GM19467 (cell line): Measurements from ENCODE around the gene SPOCK2.

Experiments used
- ATAC-seq: cut with Tn5 transposase; IDR thresholded peaks from one replicate; pipeline ENCODE4 v1.9.1; 2021; ENCODE audit warnings: mild to moderate bottlenecking, moderate library complexity; ENCODE audit not compliant: unreplicated experiment

The SPOCK2 gene

DNA sequence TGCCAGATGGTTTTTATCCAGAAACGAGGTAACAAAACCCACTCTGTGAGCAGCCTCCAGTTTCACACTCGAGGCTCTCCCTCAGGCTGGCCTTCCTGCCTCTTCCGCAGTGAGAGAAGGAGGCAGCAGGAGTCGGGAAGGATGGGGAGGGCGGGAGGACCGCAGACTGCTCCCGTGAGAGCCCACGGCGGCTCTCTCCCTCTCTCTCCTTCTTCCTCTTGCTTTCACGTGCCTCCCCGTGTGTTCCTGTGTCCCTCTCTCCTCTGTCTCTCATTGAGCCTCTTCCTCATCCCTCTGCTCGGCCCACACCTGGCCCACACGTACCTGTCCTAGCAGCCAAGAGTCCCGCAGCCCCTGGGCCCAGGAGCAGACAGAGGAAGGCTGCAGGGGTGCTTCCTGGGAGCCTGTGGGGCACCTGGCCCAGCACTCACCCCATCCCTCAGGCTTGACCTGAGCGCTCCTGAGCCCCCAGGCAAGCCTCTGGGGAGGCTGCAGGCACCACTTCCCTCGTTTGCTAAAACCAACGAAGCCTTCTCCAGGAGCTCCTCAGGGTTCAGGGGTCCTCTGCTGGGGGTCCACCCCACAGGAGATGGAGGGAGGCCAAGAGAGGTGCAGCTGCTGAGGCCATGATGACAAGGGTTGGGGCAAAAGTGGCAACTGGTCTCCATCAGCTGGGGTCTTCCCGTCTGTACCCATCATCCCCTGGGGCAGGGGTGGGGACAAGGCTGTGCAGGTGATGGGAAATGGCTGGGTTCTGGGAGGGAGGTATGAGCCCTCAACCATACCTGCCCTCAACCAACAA lies 13.6 kb downstream of the SPOCK2 start:
- ATAC-seq = no peak

GRCh38 chr10:72073708-72074573 lies 14.4 kb downstream of the SPOCK2 start:
- ATAC-seq = no peak

GRCh38 chr10:72072639-72073038 lies 15.7 kb downstream of the SPOCK2 start:
- no peak for ATAC-seq

DNA sequence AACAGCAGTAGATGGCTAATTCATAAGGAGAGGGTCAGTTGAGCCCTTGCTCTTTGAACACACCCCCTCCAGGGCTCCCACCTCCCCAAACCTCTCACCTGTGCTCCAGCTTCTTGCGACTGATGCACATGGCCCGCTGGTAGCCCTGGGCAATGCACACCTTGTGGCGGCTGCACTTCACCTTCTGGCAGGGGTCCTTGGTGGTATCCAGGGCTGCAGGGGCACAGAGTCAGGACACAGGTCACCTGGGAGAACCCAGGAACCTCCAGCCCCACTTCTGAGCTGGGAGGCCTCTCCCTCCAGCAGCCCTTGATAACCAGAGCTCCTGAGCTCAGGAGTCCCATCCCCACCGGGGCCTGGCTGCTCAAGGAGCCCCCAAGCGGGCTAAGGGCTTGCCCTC lies 16.3 kb downstream of the SPOCK2 start:
- ATAC-seq = no peak

DNA sequence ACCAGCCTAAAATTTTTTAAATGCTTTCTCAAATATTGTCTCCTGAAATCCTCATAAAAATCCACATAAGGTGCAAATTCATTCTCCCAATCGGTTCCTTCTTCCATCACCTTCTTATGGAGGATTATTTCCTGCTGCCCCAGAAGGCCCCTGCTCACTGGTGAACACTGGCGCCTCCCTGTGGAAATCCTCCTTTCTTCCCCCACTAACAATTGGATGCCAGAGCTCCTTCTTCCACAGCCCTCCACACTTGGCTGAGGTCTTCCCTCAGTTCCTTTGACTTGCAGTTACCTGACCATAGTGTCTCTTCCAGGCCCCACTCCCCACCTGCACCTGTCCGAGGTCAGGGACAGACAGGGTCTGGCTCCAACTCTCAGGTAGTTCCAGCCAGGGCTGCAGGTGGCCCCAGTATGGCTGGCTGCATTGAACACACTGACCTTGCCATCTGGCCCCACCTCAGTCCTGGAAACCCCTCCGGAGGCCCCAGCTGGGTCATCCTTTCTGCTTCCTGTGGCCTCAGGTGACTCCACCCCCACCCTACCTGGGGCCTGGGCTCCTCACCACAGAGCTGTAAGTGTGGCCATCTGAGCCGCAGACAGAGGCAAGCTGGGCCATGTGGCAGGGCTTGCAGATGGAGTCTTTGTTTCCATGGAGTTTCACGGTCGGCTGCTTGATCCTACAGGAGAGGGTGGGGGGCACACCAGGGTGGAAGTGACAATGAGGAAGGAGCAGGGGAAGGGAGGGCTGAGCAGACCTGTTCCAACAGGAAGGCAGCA lies 18.4 kb downstream of the SPOCK2 start:
- no peak for ATAC-seq

DNA sequence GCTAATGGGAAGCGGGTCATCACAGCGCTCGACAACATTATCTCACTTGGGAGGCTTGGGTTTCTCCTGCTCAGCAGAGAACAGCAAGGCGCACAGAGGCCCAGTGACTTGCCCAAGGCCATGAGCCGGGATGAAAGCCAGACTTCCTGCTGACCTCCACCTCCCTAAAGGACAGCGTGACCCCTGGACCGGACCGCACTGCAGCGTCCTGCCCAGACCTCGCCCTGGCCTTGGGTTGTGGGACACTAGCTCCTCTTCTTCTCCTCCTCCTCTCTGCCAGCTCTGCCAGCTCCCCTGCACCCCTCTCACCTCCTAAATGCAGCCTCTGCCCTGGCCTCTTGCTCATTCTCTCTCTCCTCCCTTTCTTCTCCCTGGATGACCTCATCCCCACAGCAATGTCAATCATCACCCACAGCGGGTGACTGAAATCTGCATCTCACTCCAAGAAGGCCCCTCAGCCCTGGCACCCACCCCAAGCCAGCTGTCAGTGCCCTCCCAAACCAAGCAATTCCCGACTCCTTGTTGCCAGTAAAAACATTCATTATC lies 19.4 kb downstream of the SPOCK2 start:
- no peak for ATAC-seq

DNA sequence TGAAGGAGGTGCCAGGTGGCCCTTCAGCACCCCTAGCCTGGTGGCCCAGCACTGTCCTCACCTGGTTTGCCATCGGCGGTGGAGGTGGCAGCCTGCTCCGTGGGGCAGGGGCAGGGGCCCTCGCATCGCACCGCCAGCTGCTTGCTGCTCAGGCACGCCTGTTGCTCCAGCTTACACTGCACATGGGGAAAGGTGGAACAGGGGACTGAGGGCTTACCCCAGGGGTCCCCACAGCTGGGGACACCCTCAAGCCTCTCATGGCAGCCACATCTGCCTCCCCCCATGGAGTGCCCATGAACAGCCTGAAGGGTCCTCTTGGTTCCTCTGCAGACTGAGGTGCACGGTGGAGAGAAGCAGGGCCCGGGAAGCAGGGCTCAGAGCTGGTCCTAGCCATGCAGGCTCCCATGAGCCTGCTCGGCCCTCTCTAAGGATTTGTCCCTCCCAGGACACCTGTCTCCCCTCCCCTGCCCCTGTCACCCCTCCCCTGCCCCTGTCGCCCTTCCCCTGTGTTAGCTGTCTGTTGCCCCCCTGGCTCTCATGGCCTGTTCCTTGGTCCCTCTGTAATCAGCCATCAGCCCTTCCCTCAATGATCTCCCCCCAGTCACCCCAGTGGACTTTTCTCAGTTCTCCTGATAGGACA lies 20.1 kb downstream of the SPOCK2 start:
- ATAC-seq = no peak

GRCh38 chr10:72067463-72068125 lies 20.8 kb downstream of the SPOCK2 start:
- ATAC-seq = no peak

- no peak for ATAC-seq
Observed at GRCh38 chr10:72066318-72067284, 21.8 kb downstream of the SPOCK2 start.

DNA sequence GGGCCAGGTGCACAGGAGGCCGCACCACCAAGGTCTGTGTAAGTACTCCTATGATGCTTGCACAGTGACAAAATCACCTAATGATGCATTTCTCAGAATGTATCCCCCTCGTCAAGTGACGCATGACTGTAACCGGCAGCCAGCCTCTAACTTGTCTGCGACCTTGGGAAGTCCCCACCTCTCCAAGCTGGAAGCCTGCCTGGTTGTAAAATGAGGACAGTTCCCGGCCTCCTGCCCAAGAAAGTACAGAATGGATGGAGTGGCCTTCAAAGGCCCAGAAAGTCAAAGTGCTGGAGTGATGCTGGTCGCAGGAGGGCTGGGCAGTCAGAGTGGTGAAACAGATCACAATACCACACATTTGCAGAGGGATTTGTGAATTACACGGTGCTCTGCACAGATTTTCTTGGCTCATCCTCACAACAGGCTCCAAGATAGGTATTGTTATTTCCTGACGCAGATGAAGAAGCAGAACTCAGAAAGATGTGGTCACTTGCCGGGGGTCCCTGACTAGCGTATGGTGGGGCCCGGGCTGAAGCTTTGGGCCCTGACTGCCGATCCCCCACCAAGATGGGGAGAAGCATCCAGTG lies 22.8 kb downstream of the SPOCK2 start:
- no peak for ATAC-seq

GRCh38 chr10:72063703-72064391 lies 24.5 kb downstream of the SPOCK2 start:
- ATAC-seq = no peak

DNA sequence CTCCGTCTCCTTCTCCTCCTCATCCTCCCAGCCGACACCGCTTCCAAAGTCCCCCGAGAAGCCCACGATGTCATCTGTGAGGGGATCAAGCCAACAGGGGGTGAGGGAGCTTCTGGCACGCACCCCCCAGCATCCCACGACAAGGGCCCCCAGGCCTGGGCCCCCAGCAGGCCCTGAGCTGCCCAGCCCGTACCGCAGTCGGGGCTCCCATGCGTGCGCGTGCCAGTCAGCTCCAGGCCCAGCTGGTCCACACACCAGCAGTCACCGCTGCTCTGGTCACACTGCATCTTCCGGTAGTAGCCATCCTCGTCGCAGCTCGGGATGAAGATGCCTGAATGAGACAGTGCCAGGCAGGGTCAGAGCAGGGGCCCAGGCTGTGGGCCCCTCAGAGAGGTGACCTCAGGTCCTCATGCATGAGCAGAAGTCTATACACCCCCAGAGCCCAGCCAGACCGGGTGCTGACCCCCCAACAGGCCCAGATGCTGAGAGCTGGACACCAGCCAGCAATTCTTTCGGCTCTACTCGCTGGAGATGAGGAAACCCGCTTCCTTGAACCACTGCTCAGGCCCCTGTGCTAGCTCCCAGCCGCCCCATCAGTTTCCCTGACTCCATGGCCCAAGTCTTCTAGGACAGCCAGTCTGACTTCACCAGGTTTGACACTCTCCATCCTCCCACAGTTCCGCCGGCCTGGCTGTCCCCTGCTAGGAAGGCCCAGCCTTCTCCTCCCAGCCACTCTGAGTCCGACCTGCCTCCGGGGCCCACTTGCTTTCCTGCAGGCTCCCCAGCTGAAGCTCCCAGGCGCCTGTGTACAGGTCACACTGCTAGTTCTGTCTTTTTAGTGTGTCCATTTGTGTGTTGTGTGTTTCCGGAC lies 25.3 kb downstream of the SPOCK2 start:
- ATAC-seq = no peak

DNA sequence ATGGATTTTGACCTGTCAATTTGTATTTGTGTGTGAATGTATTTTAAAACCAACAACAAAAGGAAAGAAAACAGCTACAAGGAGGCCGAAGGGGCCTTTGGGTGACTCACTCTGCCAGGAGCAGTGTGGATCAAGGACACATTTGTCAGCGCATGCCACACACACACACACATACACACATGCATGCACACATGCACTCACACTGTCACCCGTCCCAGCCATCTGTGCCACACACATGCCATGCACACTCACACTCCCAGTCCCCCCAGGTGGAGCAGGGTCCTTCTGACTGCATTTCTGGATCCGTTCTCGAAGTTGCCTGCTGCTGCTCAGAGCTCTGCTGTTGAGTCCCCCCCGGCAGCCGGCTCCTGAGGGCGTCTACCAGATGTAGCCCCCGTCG lies 26.0 kb downstream of the SPOCK2 start:
- no peak for ATAC-seq

DNA sequence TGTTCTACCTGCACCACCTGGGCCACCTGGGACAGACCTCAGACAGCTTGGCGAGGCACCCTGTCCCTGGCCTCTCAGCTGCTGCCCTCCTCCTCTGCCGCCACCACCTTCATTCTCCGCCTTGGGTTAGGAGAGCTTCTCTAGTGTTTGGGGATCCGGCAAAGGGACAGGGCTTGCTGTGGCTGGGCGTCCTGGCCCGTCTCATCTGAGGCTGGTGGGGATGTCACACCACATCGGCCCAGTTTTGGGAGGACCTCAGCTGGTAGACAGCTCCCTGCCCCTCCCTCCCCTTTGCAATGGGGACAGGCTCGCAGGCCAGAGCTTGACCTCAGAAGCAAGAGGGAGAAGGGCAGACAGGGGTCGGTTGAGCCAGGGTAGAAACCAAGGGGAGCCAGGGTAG lies 26.4 kb downstream of the SPOCK2 start:
- ATAC-seq = no peak

DNA sequence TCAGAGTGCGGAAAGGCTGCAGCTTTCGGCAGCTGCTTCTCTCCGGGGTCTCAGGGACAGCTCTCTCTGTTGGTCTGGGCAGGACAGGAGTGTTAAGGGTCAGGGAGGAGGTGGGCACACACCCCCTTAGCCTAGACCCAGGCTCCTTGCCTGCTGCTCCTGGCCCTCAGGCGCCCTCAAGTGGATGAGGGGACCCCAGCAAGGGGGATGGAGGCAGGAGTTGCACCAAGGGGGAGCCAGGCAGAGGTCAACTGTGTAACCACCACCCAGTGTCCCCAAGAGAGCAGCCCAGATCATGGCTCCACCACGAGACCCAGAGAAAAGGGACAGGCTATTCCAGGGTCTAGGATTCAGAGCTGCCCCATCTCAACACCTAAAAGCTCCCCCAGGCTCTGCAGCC lies 26.9 kb downstream of the SPOCK2 start:
- ATAC-seq = no peak

DNA sequence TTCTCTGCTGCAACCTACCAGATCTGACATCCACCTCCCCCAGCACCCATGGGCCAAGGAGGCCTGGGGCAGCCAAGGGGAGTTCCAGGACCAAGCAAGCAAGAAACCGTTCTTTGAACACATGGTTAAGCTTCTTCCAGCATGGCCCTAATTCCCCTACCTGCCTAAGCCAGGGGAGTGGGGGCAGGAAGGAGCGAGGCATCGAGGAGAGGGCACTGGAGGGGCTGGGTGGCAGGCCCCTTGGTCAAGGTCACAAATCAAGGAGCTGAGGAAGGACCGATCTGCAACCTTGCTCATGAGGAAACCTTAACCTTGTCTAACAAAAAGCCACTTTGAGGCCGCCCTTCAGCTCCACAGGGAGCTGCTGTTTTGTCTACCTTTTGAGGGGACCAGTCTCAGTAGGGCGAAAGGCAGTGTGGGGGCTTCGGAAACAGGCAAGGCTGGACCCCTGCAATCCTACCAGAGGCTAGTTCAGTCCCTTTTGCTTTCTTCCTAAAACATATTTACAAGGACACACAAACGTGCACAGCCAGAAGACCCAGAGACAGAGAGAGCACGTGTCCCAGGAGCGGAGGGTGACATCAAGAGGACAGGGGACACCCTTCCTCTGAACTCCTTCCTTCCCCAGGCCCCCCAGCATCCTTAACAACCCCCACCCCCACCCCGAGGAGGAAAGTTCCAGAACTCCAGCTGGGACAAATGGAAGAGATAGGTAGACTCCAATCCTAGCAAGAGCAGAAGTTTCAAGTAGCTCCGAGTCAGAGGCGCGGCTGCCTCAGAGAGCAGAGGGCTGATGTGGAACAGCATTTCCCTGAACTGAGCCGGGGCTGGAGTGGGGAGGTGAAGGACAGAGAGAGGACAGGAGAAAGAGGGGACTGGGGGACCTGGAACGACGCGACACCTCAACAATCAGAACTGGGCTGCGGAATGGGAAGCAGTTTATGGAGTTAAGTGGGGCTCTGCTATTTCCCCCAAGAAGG lies 28.2 kb downstream of the SPOCK2 start:
- ATAC-seq = no peak
